Stimulated activated CD4-positive, alpha-beta T cell treated with anti-CD3 and anti-CD28 coated beads, Interleukin-2, amount 100 ng/mL, for 24 hours (primary cell): ENCODE data around the gene RFX7.

Experiments used
- DNase-seq, 2 donors: peaks; one replicate each; pipeline ENCODE4 v3.0.0-alpha.2; 2020

The RFX7 gene

GRCh38 chr15:56244038-56244810, 545 bp upstream of the RFX7 start:
- DNase-seq: peak; percentile 30 to 38

GRCh38 chr15:56242576-56243162, 1.0 kb downstream of the RFX7 start:
- no peak for DNase-seq

GRCh38 chr15:56241374-56242105, 2.1 kb downstream of the RFX7 start:
- no peak for DNase-seq

GRCh38 chr15:56240390-56240789, 3.3 kb downstream of the RFX7 start:
- no peak for DNase-seq

GRCh38 chr15:56236197-56236596, 7.5 kb downstream of the RFX7 start:
- DNase-seq: no peak

GRCh38 chr15:56234804-56235203, 8.9 kb downstream of the RFX7 start:
- no peak for DNase-seq

- DNase-seq: no peak
These were observed 10.1 kb downstream of the RFX7 start for GRCh38 chr15:56233549-56233948.

- no peak for DNase-seq
These were observed 11.6 kb downstream of the RFX7 start for GRCh38 chr15:56232058-56232457.

GRCh38 chr15:56228854-56229253, 14.8 kb downstream of the RFX7 start:
- DNase-seq: no peak

GRCh38 chr15:56228352-56228751, 15.3 kb downstream of the RFX7 start:
- no peak for DNase-seq

GRCh38 chr15:56227780-56228179, 15.9 kb downstream of the RFX7 start:
- no peak for DNase-seq

GRCh38 chr15:56227306-56227705, 16.4 kb downstream of the RFX7 start:
- DNase-seq: no peak

GRCh38 chr15:56225520-56225919, 18.2 kb downstream of the RFX7 start:
- DNase-seq: no peak

- no peak for DNase-seq
These were observed 21.4 kb downstream of the RFX7 start for GRCh38 chr15:56222302-56222701.

GRCh38 chr15:56217341-56217740, 26.3 kb downstream of the RFX7 start:
- no peak for DNase-seq

GRCh38 chr15:56215769-56216168, 27.9 kb downstream of the RFX7 start:
- no peak for DNase-seq

GRCh38 chr15:56211960-56212550, 31.6 kb downstream of the RFX7 start:
- no peak for DNase-seq

- DNase-seq: no peak
These were observed 32.6 kb downstream of the RFX7 start for GRCh38 chr15:56211064-56211463.

GRCh38 chr15:56208641-56209155, 35.0 kb downstream of the RFX7 start:
- DNase-seq: no peak

GRCh38 chr15:56208185-56208584, 35.5 kb downstream of the RFX7 start:
- DNase-seq: no peak

GRCh38 chr15:56207711-56208110, 36.0 kb downstream of the RFX7 start:
- DNase-seq: no peak

- DNase-seq: no peak
These were observed 36.6 kb downstream of the RFX7 start for GRCh38 chr15:56207092-56207491.
